Transverse colon (tissue), 4 donors: ENCODE data around the gene KCNJ1. TPM values are rescaled to one million over a fixed set of nuclear protein-coding genes. Genes with fewer than 3 reads are reported as not detected.

Experiments
- DNase-seq: peaks from one replicate; pipeline ENCODE4 v3.0.0-alpha.2; 2019
- H3K27ac ChIP-seq, 4 donors: fragments of 200-600 bp; sonication (generic); 2 replicates each; pipeline ENCODE4 v1.5.1; 2016 to 2018; ENCODE audit warnings: inconsistent platforms in 4 of 4
- H3K27me3 ChIP-seq: fragments of 200-600 bp; sonication (generic); 2 replicates; pipeline ENCODE4 v1.5.1; 2017; ENCODE audit warnings: inconsistent platforms
- H3K36me3 ChIP-seq, 4 donors: fragments of 200-600 bp; sonication (generic); 2 replicates each; pipeline ENCODE4 v1.5.1; 2017 to 2019; ENCODE audit warnings: inconsistent platforms in 4 of 4
- H3K4me1 ChIP-seq, 4 donors: fragments of 200-600 bp; sonication (generic); 2 replicates each; pipeline ENCODE4 v1.5.1; 2017 to 2020; ENCODE audit warnings: inconsistent platforms in 4 of 4
- H3K4me3 ChIP-seq, 4 donors: fragments of 200-600 bp; sonication (generic); 1 replicate in 1 of 4; 2 replicates in 3 of 4; pipeline versions ENCODE4 v1.5.1 to v1.6.1; 2017 to 2019; ENCODE audit warnings: inconsistent platforms in 4 of 4
- H3K9me3 ChIP-seq, 2 donors: fragments of 200-600 bp; sonication (generic); 2 replicates each; pipeline ENCODE4 v1.5.1; 2017 to 2019; ENCODE audit warnings: inconsistent platforms in 2 of 2
- CTCF ChIP-seq, 5 experiments: fragments of 200-600 bp in 3 of 5; fragments of 450-650 bp in 2 of 5; sonication (generic) in 3 of 5; IDR thresholded peaks; 1 replicate in 2 of 5; 2 replicates in 3 of 5; pipeline ENCODE4 v1.5.1; 2016 to 2017; ENCODE audit warnings: antibody characterized with exemption in 5 of 5, inconsistent platforms in 3 of 5, mild to moderate bottlenecking in 2 of 5, moderate library complexity in 1 of 5
- EP300 ChIP-seq: sonication (generic); formaldehyde crosslinking; IDR thresholded peaks from one replicate; pipeline ENCODE4 v1.6.1; 2017; ENCODE audit warnings: antibody characterized with exemption, low read depth
- POLR2A ChIP-seq: fragments of 450-650 bp; IDR thresholded peaks from one replicate; pipeline ENCODE4 v1.6.1; 2016; ENCODE audit warnings: antibody characterized with exemption, mild to moderate bottlenecking, moderate library complexity
- POLR2AphosphoS5 ChIP-seq, 3 donors: sonication (generic); formaldehyde crosslinking; IDR thresholded peaks; one replicate each; pipeline ENCODE4 v1.6.1; 2016; ENCODE audit warnings: antibody characterized with exemption in 3 of 3
- WGBS, 2 donors: methylation state at CpG; one replicate each; pipeline ENCODE4 v1.1.5; 2018; ENCODE audit warnings: low coverage in 1 of 2; 5-methylcytosine and 5-hydroxymethylcytosine counted together
- in situ Hi-C, 4 donors: fragments of 200-750 bp; cut with MboI; loops; one replicate each; pipeline versions ENCODE4 v1.15.0 to v1.15.1; 2017; ENCODE audit warnings: low sequenced_read_pairs in 3 of 4, low pct_ligation_motif_present in 1 of 4, low pct_unique_long_range_greater_than_20kb in 1 of 4
- intact Hi-C: fragments of 100-400 bp; cut with DNase I; formaldehyde crosslinking; loops from one replicate; pipeline ENCODE4 v1.15.1; 2023; ENCODE audit warnings: low total_unique reads
- total RNA-seq, 4 donors: library from RNA; depleted of rRNA; stranded (reverse); fragments of >200 nt; gene quantifications; one replicate each; pipeline ENCODE4 v1.1.0, GENCODE V29; 2016

KCNJ1 gene
- total RNA-seq, 4 donors from 2014 or later = not detected

- Histone ChIP-seq H3K36me3 (no peaks in the 10 kb centered on the region), H3K27ac (no peak overlapping the region), H3K4me1 (peaks cover 0 to 13% (median 0%) of the 10 kb centered on the region in 4 donors), H3K4me3 (no peak overlapping the region), H3K9me3 (no peaks in the 10 kb centered on the region), H3K27me3 (no peaks in the 10 kb centered on the region)
- WGBS, 2 donors = 90 to 91% methylated on average over 12 to 13 of the region's 13 CpGs
- intact Hi-C loops = no loop called here
- no peak for TF ChIP-seq POLR2AphosphoS5 (IDR thresholded peaks at IDR 0.05)
- no peak for TF ChIP-seq EP300
- TF ChIP-seq POLR2A = no peak
- no peak for TF ChIP-seq CTCF (IDR thresholded peaks at IDR 0.05)
- in situ Hi-C loops = loop anchor here in 2 of 4 donors (25.0 kb wide), 1 partner anchor 439 kb away; no protein-coding TSS in a partner anchor
- no peak for DNase-seq
These were observed 31.7 kb upstream of the KCNJ1 start for GRCh38 chr11:128898580-128899344.

GRCh38 chr11:128897826-128898225 lies 30.7 kb upstream of the KCNJ1 start:
- no peaks in the 10 kb centered on the region for H3K9me3 ChIP-seq
- intact Hi-C loops (no loop called here), in situ Hi-C loops (loop anchor here in 2 of 4 donors (25.0 kb wide), 1 partner anchor 439 kb away; no protein-coding TSS in a partner anchor)
- TF ChIP-seq EP300 (no peak), POLR2AphosphoS5 (IDR thresholded peaks at IDR 0.05) (no peak), CTCF (IDR thresholded peaks at IDR 0.05) (no peak), POLR2A (no peak)
- no peaks in the 10 kb centered on the region for H3K27me3 ChIP-seq
- no peak overlapping the region for H3K27ac ChIP-seq
- H3K36me3 ChIP-seq = no peaks in the 10 kb centered on the region
- H3K4me3 ChIP-seq = no peak overlapping the region
- no peak for DNase-seq
- 92 to 100% methylated on average over 1 of the region's 1 CpG for whole genome bisulfite sequencing, 2 donors
- peaks cover 0 to 14% (median 0%) of the 10 kb centered on the region in 4 donors for H3K4me1 ChIP-seq

GRCh38 chr11:128896356-128896755 lies 29.3 kb upstream of the KCNJ1 start:
- Histone ChIP-seq H3K4me3 (no peak overlapping the region), H3K9me3 (no peaks in the 10 kb centered on the region), H3K36me3 (no peaks in the 10 kb centered on the region), H3K27me3 (peaks cover 9% of the 10 kb centered on the region), H3K4me1 (peaks cover 0 to 19% (median 0%) of the 10 kb centered on the region in 4 donors), H3K27ac (no peak overlapping the region)
- intact Hi-C loops (no loop called here), in situ Hi-C loops (loop anchor here in 2 of 4 donors (25.0 kb wide), 1 partner anchor 441 kb away; no protein-coding TSS in a partner anchor)
- no peak for DNase-seq
- WGBS, 2 donors = 20 to 36% methylated on average over 1 to 2 of the region's 2 CpGs
- TF ChIP-seq POLR2AphosphoS5 (IDR thresholded peaks at IDR 0.05) (no peak), POLR2A (no peak)

- intact Hi-C loops = no loop called here
- H3K4me1 ChIP-seq = peaks cover 5 to 26% (median 6%) of the 10 kb centered on the region in 4 donors
- no peaks in the 10 kb centered on the region for H3K36me3 ChIP-seq
- in situ Hi-C loops = loop anchor here in 2 of 4 donors (25.0 kb wide), 1 partner anchor 442 kb away; no protein-coding TSS in a partner anchor
- H3K9me3 ChIP-seq = no peaks in the 10 kb centered on the region
- H3K4me3 ChIP-seq = no peak overlapping the region
- TF ChIP-seq CTCF (IDR thresholded peaks at IDR 0.05) (no peak), EP300 (no peak), POLR2A (no peak), POLR2AphosphoS5 (IDR thresholded peaks at IDR 0.05) (no peak)
- 91% methylated on average over 8 of the region's 9 CpGs; no CpG with 5 or more reads in 1 of the 2 donors for WGBS, 2 donors
- peaks cover 16% of the 10 kb centered on the region for H3K27me3 ChIP-seq
- no peak overlapping the region for H3K27ac ChIP-seq
- no peak for DNase-seq
These were observed 28.4 kb upstream of the KCNJ1 start for GRCh38 chr11:128895526-128895925.
